Fibroblast of skin of right biceps (primary cell): Measurements from ENCODE around the gene DEFB131A.
"Not testable (repeated sequence)": the region's sequence is repeated elsewhere in the genome, so short reads cannot be mapped to it uniquely, and the experiment has no call there.

ENCODE experiments used
- DNase-seq: peaks from one replicate; pipeline ENCODE4 v3.0.0-alpha.2; 2013

The DEFB131A gene

GRCh38 chr4:9495443-9495842, 51.2 kb downstream of the DEFB131A start:
- DNase-seq, result peak; percentile 1

DNA sequence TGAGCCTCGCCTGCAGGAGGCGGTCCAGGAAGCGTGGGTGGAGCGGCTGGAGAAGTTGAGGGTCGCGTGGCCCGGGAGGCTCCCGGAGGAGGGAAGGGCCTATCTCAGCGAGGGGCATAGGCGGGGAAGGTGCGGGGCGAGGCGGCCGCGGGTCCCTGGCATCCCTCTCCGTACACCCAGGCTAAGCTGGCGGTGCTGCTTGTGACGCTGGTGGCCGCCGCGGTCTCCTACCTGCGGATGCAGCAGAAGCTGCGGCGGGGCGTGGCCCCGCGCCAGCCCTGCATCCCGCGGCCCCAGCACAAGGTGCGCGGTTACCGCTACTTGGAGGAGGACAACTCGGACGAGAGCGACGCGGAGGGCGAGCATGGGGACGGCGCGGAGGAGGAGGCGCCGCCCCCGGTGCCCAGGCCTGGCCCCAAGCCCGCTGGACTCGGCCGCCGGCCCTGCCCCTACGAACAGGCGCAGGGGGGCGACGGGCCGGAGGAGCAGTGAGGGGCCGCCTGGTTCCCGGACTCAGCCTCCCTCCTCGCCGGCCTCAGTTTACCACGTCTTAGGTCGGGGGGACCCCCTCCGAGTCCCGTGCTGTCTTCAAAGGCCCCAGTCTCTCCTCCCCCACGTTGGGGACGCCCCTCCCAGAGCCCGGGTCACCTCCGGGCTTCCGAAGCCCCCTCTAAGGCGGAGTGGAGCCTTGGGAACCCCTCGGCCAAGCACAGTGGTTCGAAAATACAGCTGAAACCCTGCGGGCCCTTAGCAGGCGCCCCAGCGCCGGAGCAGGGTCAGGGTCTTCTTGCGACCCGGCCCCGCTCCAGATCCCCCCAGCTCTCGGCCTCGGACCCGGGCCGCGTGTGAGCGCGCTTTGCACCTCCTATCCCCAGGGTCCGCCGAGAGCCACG, 53.6 kb downstream of the DEFB131A start:
- not testable (repeated sequence) for DNase-seq

- DNase-seq, result not testable (repeated sequence)
These were observed 54.3 kb downstream of the DEFB131A start for GRCh38 chr4:9498468-9499040.

DNA sequence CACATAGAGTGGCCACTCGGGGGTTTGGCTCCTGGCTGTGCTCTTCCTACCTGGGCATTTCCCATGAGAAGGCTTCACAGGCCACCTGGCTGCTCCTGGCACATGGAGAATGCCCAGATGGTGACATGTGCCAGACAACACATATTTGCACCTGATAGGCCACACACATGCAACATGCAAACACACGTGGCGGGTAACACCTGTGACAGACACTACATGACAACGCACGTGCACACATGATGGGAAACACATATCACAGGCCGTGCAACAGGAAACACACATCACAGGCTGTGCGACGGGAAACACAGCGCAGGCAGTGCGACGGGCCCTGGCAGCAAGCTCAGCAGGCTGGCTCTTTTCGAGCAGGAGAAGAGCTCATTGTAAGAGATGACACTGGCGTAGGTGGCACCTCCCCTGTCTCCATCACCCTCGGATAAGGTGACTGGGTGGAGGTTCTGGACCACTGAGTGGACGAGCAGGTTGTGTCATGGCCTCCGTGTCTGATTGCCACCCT, 55.8 kb downstream of the DEFB131A start:
- not testable (repeated sequence) for DNase-seq
